ENCODE measurements around the gene DPEP1.

Gene DPEP1

DNA sequence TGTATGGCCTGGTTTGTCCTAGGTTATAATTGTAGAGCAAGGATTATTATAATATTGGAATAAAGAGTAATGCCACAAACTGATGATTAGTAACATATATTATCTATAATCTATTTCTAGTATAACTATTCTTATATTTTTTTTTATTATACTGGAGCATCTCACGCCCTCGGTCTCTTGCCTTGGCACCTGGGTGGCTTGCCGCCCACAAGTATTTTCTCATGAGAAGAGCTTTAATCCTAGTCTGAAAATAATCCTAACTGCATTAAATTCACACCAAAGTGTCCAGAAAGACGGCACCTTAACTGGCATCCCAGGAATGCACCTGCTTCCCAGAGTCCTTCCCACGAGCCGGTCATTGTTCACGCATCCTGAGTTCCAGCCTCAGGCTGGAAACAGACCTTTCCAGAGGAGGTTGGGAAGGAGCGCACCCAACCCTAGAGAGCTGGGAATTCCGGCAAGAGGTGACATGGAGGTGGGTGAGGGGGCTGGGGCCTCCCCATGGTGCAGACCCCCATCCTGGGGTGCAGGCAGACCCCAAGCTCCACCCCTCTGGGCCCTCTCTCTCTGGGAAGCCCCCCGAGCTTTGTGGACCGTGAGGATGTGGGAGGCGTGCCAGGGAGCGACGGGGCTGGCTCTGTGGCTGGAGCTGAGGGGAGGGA, 28.1 kb downstream of the DPEP1 start:
- TF ChIP-seq, protein P1, sequence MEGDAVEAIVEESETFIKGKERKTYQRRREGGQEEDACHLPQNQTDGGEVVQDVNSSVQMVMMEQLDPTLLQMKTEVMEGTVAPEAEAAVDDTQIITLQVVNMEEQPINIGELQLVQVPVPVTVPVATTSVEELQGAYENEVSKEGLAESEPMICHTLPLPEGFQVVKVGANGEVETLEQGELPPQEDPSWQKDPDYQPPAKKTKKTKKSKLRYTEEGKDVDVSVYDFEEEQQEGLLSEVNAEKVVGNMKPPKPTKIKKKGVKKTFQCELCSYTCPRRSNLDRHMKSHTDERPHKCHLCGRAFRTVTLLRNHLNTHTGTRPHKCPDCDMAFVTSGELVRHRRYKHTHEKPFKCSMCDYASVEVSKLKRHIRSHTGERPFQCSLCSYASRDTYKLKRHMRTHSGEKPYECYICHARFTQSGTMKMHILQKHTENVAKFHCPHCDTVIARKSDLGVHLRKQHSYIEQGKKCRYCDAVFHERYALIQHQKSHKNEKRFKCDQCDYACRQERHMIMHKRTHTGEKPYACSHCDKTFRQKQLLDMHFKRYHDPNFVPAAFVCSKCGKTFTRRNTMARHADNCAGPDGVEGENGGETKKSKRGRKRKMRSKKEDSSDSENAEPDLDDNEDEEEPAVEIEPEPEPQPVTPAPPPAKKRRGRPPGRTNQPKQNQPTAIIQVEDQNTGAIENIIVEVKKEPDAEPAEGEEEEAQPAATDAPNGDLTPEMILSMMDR (IDR thresholded peaks at IDR 0.05; ENCODE audit: control insufficient read depth, extremely low read depth, insufficient read depth), result no peak
- no peak overlapping the region for H3K4me3 ChIP-seq (ENCODE audit: low read depth, low read length)
- no peak for DNase-seq (ENCODE audit: low read depth)

DNA sequence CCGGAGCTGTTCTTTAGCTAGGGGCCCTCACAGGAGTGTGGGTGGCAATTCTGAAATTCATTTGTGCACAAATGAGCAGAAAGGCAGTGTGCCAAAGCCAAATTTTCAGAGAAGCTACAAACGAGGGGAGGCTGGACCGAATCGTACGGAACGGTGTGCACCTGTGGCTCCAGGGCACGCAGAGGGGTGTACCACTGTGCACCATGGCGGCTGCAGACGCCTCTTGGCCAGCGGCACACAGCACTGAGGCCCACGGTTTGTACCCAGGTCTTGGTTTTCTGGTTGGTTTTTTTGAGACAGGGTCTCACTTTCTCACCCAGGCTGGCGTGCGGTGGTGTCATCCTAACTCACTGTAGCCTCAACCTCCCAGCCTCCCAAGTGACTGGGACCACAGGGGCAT, 29.1 kb downstream of the DPEP1 start:
- TF ChIP-seq, protein P1 (IDR thresholded peaks at IDR 0.05; ENCODE audit: control insufficient read depth, extremely low read depth, insufficient read depth), result no peak
- no peak overlapping the region for H3K4me3 ChIP-seq (ENCODE audit: low read depth, low read length)
- DNase-seq (ENCODE audit: low read depth), result no peak

DNA sequence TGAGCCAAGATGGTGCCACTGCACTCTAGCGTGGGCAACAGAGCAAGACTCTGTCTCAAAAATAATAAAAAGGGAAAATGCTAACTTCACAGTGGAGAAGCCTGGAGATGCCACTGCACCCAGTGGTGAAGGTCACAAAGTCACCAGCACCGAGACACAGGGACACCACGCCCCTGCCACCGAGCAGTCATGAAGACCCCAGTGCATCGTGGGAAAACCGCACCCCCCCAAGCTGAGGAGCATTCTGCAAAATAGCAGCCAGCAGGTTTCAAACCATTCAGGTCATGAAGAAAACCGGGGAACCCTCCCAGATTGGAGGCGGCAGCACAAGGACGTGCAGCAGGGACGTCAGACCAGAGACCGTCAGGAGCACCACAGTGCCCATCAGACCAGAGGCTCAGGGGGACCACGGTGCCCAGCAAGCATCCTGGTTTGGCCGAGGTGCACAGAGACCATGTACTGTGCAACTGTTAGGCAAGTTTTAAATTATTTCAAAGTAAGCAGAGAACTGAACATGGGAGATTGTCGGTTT, 30.4 kb downstream of the DPEP1 start:
- TF ChIP-seq, protein P1 (IDR thresholded peaks at IDR 0.05; ENCODE audit: control insufficient read depth, extremely low read depth, insufficient read depth), result no peak
- H3K4me3 ChIP-seq (ENCODE audit: low read depth, low read length), result no peak overlapping the region
- DNase-seq (ENCODE audit: low read depth), result no peak

DNA sequence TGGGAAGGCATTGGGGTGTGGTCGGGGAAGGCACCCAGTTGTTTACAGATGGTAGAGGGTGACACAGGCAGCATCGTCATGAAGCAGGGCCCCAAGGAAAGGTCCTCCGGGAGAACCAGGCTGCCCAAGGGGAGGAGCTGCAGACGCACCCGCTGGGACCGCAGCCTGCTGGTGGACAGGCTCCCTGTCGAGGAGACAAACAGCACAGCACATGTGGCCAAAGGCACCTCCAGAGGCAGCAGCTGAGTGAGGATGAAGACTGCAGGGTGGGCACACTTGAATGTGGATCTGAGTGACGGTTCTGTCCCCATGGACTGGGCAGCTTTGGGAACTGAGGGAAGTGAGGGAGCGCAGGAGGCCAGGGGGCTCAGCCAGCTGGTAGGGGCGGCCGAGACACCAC, 31.7 kb downstream of the DPEP1 start:
- no peak overlapping the region for H3K4me3 ChIP-seq (ENCODE audit: low read depth, low read length)
- TF ChIP-seq, protein P1 (IDR thresholded peaks at IDR 0.05; ENCODE audit: control insufficient read depth, extremely low read depth, insufficient read depth), result no peak
- no peak for DNase-seq (ENCODE audit: low read depth)

DNA sequence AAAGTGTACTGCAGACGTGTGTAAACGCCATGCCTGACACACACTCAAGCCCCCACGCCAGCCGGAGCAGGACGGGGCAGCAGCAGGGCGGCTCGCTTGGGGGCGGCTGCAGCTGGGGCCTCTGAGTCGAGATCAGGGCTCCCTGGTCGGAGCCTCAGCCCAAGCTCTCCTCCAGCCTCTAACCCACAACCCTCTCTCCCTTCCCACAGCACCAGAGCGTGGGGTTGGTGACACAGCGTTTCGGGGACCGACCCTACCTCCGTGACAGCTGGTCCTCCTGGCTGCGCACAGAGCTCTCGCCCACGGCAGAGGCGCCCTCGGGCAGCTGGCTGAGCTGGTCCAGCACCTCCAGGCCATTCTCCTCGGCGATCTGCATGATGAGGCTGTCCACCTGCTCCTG, 32.8 kb downstream of the DPEP1 start:
- no peak for DNase-seq (ENCODE audit: low read depth)
- no peak overlapping the region for H3K4me3 ChIP-seq (ENCODE audit: low read depth, low read length)
- TF ChIP-seq, protein P1 (IDR thresholded peaks at IDR 0.05; ENCODE audit: control insufficient read depth, extremely low read depth, insufficient read depth), result no peak

DNA sequence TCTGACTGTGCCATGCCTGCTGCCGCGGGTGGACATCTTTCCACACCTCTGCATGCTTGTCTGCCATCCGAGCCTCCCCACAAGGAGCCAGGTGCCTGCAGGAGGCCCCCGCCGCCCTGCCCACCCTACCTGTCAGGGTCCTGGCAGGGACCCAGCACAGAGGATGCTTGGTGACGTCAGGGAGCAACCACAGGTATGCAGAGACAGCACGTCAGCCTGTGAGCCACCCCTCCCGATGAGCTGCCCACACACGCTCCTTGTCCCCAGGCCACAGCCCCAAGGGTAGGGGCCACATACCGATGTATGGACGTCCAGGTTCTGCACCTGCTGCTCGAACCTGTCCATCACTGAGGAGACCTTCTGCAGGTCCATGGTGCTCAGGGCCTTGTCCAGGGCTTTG, 33.5 kb downstream of the DPEP1 start:
- TF ChIP-seq, protein P1 (IDR thresholded peaks at IDR 0.05; ENCODE audit: control insufficient read depth, extremely low read depth, insufficient read depth), result no peak
- H3K4me3 ChIP-seq (ENCODE audit: low read depth, low read length), result no peak overlapping the region
- DNase-seq (ENCODE audit: low read depth), result no peak

DNA sequence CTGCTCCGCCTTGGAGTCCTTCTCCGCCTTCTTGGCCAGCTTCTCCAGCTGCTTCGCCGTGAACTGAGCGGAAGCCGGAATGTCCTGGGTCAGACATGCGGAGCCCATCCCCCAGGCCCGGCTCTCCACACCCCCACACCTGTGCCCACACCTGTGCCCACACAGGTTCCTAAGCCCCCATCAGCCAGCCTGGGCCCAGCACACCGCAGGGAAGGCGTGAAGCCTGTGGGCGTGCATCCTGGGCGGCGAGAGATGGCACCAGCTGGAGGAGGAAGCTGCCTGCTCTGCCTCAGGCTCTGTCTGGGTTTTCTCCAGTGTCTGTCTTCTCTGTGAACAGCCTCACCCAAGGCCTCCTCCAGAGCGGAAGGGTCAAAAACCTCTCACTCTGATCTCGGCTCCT, 38.1 kb downstream of the DPEP1 start:
- TF ChIP-seq, protein P1 (IDR thresholded peaks at IDR 0.05; ENCODE audit: control insufficient read depth, extremely low read depth, insufficient read depth), result no peak
- no peak overlapping the region for H3K4me3 ChIP-seq (ENCODE audit: low read depth, low read length)
- no peak for DNase-seq (ENCODE audit: low read depth)

Measured in LNCaP clone FGC (cell line).